Stimulated activated naive CD8-positive, alpha-beta T cell treated with anti-CD3 and anti-CD28 coated beads, Interleukin-15, amount 100 ng/mL, for 72 hours (primary cell): ENCODE data around the gene SLIRP.
"Not testable (repeated sequence)": the region's sequence is repeated elsewhere in the genome, so short reads cannot be mapped to it uniquely, and the experiment has no call there.

ENCODE experiments used
- ATAC-seq: fragments of 150-1000 bp; cut with Tn5 transposase; 2 replicates; pipeline ENCODE4 v1.10.0; 2021; ENCODE audit warnings: mild to moderate bottlenecking, moderate library complexity
- DNase-seq, 2 donors: peaks; one replicate each; pipeline ENCODE4 v3.0.0; 2021 to 2022
- H3K27ac Mint-ChIP-seq, 2 donors: one replicate each; pipeline ENCODE4 v1.8.0; 2022; ENCODE audit warnings: mild to moderate bottlenecking in 2 of 2, mixed read lengths in 2 of 2, moderate library complexity in 2 of 2
- H3K27me3 Mint-ChIP-seq: one replicate; pipeline ENCODE4 v1.8.0; 2022; ENCODE audit warnings: mixed read lengths
- H3K4me1 Mint-ChIP-seq: one replicate; pipeline ENCODE4 v1.8.0; 2022; ENCODE audit warnings: mild to moderate bottlenecking, mixed read lengths
- H3K4me3 Mint-ChIP-seq, 2 donors: one replicate each; pipeline ENCODE4 v1.8.0; 2022; ENCODE audit warnings: mild to moderate bottlenecking in 2 of 2, mixed read lengths in 2 of 2, moderate library complexity in 1 of 2
- H3K9me3 Mint-ChIP-seq, 2 donors: one replicate each; pipeline ENCODE4 v1.8.0; 2022; ENCODE audit warnings: mixed read lengths in 2 of 2

Gene SLIRP

DNA sequence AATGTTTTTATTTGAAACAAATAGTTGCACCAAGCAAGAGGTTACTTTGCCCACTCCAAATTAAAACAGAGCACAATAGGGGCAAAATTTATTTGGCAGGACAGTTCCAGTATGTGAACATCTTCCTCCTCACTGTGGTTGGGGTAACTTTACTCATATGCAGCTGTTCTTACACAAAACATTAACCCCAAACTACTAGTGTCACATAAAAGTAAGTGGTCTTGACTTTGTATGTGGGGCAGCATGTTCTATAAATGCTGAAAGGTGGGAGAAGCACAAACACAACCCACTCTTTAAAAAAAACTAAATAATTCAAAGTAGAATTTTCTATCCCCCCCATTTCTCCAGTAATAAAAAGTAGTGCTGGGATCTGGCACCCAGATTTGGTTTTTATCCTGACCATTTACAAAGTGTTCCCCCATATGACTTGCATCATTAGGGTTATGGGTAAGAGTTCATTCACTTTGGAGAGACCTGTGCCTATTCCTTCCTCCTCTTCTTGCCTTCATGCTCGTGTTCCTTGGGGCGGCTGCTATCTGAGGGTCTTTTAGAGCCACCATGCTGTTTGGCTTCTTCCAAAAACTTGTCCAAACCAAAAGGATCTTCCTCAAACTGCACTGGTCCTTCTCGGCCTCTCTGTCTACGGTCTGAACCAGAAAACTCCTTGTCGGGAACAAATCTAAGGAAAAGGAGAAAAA is 9.9 kb downstream of the SLIRP start:
- no peak for ATAC-seq
- H3K27me3 Mint-ChIP-seq: no peaks in the 10 kb centered on the region
- H3K4me1 Mint-ChIP-seq: peaks cover 14% of the 10 kb centered on the region
- no peaks in the 10 kb centered on the region for H3K9me3 Mint-ChIP-seq
- H3K4me3 Mint-ChIP-seq: no peak overlapping the region
- peak overlapping the region in 1 of 2 donors; percentile 11 for H3K27ac Mint-ChIP-seq
- DNase-seq: no peak

DNA sequence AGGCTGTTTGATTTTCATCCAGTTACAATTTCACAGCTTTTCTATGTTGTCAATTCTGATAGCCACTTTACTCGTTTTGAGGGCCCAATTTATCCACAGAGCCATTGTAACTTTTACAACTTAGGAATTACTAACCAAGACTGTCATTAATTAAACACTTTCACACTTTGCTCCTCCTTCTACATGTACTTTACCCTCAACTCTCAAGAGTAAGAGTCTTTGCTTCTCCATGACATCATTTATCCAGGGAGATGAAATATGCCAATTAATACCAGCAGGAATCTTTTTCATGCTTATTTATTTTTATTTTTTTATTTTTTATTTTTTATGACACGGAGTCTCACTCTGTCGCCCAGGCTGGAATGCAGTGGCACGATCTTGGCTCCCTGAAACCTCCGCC is 13.5 kb downstream of the SLIRP start:
- Mint-ChIP-seq H3K27ac (no peak overlapping the region), H3K4me3 (no peak overlapping the region), H3K27me3 (no peaks in the 10 kb centered on the region), H3K9me3 (no peaks in the 10 kb centered on the region), H3K4me1 (no peaks in the 10 kb centered on the region)
- DNase-seq: no peak
- ATAC-seq: no peak

DNA sequence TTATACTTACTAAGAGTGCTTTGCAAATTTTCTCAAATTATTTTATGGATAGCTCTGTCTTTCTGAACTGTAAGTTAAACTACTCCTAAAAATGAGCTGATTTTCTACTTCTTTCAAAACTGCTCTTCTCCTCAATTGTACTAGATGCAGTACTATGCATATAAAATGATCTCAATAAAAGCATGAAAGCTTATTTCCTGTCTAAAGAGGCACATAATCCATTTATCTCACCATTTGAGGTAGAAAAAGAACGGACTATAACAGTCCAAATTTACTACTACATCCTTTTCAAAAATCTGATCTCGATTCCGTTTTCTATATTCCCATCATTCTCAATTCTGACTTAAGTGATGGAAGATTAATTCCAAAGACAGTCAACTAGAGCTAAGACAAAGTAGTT is 14.4 kb downstream of the SLIRP start:
- ATAC-seq (no peak), DNase-seq (no peak)
- Mint-ChIP-seq H3K4me3 (no peak overlapping the region), H3K4me1 (no peaks in the 10 kb centered on the region), H3K27ac (no peak overlapping the region), H3K9me3 (no peaks in the 10 kb centered on the region), H3K27me3 (no peaks in the 10 kb centered on the region)

DNA sequence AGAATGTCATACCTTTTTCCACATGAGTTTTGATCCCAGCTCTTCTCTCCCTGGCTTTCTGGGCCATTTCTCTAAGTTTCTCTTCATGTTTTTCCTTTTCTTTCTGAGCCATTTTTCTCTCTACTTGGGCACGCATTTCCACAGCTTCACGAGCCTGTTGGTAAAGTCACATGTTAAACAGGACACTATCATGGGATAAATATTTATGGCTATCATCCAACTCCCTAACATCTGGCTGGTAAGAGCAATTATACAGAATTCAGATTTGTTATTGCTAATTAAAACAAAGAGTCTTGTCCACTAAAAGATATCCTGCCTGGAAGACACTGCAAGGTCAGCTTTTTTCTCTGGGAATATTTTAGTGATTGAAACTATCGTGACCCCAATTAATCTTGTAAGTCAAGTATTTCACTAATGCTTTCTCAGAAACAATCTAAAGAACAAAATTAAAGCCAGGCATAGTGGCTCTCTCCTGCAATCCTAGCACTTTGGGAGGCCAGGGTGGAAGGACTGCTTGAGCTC is 23.1 kb downstream of the SLIRP start:
- Mint-ChIP-seq H3K4me3 (no peak overlapping the region), H3K27ac (peak overlapping the region in 1 of 2 donors; percentile 41), H3K27me3 (no peaks in the 10 kb centered on the region), H3K4me1 (peaks cover 4% of the 10 kb centered on the region), H3K9me3 (no peaks in the 10 kb centered on the region)
- ATAC-seq (no peak), DNase-seq (no peak)

DNA sequence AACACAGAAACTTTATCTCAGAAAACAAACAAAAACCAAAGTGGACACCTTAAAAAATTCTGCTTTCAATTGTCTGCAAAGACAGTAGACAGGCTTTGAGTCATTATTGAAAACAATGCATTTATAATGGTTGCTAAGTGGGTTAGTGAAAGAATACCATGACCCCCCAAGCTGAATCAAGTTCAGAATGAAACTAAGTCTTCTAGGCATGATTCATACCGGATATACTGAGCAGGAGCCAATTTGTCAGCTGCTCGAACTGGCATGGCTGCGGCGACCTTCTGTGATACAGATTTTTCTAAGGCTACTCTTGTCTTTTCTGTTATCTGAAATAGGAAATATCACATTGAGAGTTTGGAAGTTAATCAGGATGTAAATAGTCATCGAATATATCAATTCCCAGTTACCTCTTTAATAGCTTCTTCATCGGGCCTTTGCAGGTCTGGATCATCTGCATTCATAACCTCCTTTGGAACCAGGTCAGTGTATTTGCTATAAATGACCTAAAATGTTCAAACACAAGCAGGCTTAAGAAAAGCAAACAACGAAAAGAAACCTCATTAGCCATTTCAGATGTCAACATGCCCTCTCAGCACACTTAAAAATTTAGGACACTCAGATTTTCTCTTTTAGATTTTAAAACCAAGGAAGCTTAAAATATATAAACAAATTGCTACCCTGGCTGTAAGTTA is 30.8 kb downstream of the SLIRP start:
- DNase-seq (no peak), ATAC-seq (peak; percentile 67)
- Mint-ChIP-seq H3K4me1 (peaks cover 26% of the 10 kb centered on the region), H3K9me3 (no peaks in the 10 kb centered on the region), H3K27ac (peak overlapping the region in 1 of 2 donors; percentile 65), H3K4me3 (no peak overlapping the region), H3K27me3 (no peaks in the 10 kb centered on the region)

DNA sequence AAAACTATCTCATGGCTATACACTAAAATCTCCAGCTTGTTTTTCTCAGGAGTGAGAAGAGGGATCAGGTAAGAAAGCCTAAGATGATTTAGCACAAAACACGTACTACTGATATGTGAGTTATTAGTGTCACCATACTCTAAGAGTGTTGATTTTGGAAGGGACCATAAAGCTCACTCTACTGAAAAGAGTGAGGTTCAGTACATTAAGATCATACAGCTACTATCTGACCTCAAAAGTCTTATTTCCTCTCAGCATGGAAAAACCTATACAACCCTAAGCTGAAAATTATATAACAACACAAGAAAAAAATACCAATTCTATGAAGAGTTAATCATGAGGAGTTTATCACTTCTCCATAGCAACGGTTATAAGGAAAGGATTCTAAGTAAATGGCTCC is 33.5 kb downstream of the SLIRP start:
- peaks cover 28% of the 10 kb centered on the region for H3K4me1 Mint-ChIP-seq
- H3K27me3 Mint-ChIP-seq: no peaks in the 10 kb centered on the region
- H3K9me3 Mint-ChIP-seq: no peaks in the 10 kb centered on the region
- H3K4me3 Mint-ChIP-seq: no peak overlapping the region
- ATAC-seq (no peak), DNase-seq (no peak)
- H3K27ac Mint-ChIP-seq: peak overlapping the region in 1 of 2 donors; percentile 16

DNA sequence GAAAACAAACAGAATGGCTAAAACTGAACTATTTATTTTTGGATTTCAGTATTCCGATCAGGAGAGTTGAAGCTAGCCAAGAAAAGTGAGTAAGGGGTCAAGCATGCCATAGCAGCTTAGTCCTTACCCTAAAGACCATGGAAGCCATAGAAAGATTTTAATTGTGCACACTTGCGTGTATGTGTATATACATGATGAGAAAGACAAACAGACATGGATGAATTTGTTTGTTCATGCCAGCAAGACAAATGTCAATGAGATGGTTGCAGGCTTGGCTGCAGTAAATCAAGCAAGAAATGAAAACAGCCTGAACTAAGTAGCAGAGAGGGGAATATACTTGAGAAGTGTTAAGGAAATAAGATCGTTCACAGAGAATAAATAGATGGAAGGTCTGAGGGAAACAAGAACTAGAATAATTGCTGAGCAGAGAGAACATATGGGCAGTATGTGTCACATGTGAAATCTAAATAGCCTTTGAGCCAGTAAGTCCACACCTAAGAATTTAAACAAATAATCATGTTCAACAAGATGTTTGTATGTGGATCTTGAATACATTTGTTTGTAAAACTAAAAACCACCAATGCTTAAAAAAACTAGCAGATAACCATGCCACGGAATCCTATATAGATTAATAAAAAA is 38.3 kb downstream of the SLIRP start:
- ATAC-seq (no peak), DNase-seq (no peak)
- Mint-ChIP-seq H3K27ac (no peak overlapping the region), H3K27me3 (no peaks in the 10 kb centered on the region), H3K4me1 (peaks cover 24% of the 10 kb centered on the region), H3K4me3 (no peak overlapping the region), H3K9me3 (no peaks in the 10 kb centered on the region)

DNA sequence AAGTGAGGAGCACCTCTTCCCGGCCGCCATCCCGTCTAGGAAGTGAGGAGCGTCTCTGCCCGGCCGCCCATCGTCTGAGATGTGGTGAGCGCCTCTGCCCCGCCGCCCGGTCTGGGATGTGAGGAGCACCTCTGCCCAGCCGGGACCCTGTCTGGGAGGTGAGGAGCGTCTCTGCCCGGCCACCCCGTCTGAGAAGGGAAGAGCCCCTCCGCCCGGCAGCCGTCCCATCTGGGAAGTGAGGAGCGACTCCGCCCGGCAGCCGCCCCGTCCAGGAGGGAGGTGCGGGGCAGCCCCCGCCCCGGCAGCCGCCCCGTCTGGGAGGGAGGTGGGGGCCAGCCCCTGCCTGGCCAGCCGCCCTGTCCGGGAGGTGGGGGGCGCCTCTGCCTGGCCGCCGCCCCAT is 39.5 kb downstream of the SLIRP start:
- not testable (repeated sequence) for H3K27me3 Mint-ChIP-seq, H3K4me3 Mint-ChIP-seq

DNA sequence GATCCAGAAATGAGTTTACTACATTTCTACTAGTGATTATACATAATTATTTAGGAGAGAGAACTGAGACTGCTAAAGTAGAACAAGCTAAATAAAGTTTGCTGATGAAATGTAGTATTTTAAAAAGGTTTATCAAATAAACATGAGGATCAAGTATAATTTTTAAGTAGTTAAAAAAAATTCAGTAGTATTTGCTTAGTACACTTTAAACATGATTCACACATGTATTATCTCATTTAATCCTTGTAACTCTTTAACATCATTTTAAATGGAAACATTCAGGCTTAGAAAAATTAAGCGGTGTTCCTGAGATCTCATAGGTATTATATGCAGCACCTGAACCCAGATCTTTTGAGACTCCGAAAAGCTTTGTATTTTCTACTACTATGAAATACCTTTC is 44.4 kb downstream of the SLIRP start:
- H3K27me3 Mint-ChIP-seq: no peaks in the 10 kb centered on the region

More for the DNA sequence above, 39.5 kb downstream of the SLIRP start:
- DNase-seq, H3K27ac Mint-ChIP-seq, H3K9me3 Mint-ChIP-seq: not testable (repeated sequence)
- H3K4me1 Mint-ChIP-seq: peaks cover 19% of the 10 kb centered on the region
- peak; percentile 43 for ATAC-seq

DNA sequence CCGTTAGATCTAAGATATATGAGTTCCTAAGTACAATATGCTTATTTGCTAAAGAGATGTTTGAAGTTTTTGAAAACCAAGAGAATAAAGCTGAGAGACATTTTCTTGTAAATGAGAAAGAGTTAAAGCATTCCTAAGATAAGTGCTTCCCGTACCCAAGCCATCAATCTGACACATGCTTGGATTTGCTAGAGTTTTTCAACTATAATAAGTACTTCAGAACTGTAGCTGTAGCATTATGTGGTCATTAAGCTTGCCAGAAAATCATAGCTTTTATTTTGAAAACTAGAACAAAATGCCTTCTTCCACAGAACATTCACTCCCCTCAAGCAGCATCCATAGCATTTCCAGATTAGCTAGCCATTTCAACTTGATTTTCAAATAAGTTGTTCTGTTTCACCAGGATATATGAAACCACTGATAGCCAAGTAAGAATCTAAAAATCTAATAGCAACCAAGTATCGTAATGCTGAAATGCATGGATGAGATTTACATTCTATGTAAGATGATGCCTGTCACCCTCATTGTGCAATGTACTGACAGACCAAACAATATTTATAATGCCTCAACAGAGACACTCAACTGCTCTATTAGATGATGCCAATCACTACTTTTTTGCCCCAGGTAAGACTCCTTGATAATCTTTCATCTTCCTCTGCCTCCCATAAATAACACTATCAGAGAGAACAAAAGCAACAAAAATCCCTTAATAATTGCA is 45.1 kb downstream of the SLIRP start:
- peaks cover 38% of the 10 kb centered on the region for H3K4me1 Mint-ChIP-seq
- DNase-seq: no peak
- no peaks in the 10 kb centered on the region for H3K9me3 Mint-ChIP-seq
- ATAC-seq: no peak
- H3K4me3 Mint-ChIP-seq: no peak overlapping the region
- H3K27me3 Mint-ChIP-seq: no peaks in the 10 kb centered on the region
- peak overlapping the region; percentile 27 to 61 for H3K27ac Mint-ChIP-seq

More for the DNA sequence above, 44.4 kb downstream of the SLIRP start:
- ATAC-seq: no peak
- Mint-ChIP-seq H3K4me3 (no peak overlapping the region), H3K4me1 (peaks cover 31% of the 10 kb centered on the region), H3K27ac (no peak overlapping the region), H3K9me3 (no peaks in the 10 kb centered on the region)
- DNase-seq: no peak

DNA sequence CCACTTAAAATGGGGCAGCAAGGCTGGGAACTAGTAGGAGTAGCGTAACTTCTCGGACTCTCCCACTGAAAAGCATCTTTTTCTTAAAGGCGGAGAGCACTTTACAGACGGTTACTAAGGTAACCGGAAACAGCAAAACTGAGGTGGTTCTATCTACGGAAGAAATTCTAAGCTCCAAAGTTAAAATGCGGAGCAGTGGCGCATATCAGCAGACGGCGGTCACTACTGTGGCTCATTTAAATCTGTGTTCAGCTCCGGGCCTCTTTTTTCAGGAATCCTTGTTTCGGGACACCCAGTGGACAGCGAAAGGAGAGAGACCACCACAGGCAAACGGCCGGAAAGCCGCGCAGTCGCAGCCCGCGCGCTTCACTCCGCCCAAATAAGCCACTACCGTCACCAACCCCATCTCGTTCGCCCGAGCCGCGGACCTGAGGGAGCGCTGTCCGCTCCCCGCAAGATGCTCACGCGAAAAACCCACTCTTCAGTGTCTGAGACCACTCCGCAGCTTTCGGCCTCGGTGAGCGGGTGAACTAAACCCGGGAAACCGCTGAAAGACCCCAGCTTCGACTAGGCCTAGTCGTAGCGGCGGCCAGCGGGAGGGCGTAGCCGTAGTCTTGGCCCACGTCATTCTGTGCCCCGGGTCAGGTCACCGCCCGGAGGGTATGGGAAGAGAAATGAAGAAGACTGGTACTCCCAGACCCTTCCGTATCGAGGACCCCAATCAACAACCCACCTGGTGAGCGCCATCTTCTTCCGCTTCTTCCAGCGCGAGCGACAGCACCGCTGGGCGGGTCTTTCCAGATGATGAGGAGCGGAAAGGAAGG is 52.7 kb downstream of the SLIRP start, which contains the start of gene SNW1:
TSS of gene SNW1 (minus strand) at position 776 of the 824 bp plus-strand sequence. CDS start at position 747, 29 bp downstream.
- no peaks in the 10 kb centered on the region for H3K9me3 Mint-ChIP-seq
- DNase-seq (peak; percentile 86 to 93), ATAC-seq (peak; percentile 96)
- H3K4me1 Mint-ChIP-seq: peaks cover 50% of the 10 kb centered on the region
- peak within 1 kb of the TSS; percentile 99 for H3K27ac Mint-ChIP-seq
- H3K27me3 Mint-ChIP-seq: no peaks in the 10 kb centered on the region
- H3K4me3 Mint-ChIP-seq: peak within 1 kb of the TSS; percentile 92 to 96

DNA sequence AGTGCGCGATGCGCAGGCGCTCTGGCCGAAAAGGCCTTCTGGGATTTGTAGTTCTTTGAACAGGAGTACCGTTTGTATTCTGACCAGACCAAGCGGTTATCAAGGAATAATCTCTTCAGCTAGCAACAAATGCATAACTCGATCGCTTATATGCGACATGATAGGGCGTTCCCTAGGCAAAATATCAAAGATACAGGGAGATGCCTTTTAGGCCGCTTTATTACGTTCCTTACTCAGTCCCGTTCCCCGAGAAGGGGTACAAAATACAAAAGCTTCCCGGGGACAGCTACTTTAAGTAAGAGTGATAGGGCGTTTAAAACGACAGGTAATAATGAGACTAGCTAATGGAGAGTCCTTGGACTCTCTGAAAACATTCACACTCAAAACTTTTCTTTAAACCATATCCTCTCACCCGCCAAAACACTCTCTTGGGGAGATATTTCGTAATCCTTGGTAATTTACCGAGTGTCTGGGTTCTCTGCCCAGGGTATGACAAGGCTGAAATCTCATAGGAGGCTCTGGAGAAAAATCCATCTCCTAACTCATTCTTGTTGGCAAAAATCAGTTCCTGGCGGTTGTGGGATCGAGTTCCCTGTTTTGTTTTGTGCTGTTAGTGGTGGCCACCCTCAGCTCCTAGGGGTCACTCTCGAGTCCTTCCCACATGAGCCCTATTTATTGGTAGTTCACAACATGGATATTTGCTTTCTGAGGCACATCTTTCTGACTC is 53.5 kb downstream of the SLIRP start:
- Mint-ChIP-seq H3K27ac (peak overlapping the region; percentile 99), H3K27me3 (no peaks in the 10 kb centered on the region), H3K9me3 (no peaks in the 10 kb centered on the region), H3K4me1 (peaks cover 44% of the 10 kb centered on the region), H3K4me3 (peak overlapping the region; percentile 92 to 96)
- ATAC-seq: peak; percentile 22
- peak in 1 of 2 donors; percentile 12 for DNase-seq

DNA sequence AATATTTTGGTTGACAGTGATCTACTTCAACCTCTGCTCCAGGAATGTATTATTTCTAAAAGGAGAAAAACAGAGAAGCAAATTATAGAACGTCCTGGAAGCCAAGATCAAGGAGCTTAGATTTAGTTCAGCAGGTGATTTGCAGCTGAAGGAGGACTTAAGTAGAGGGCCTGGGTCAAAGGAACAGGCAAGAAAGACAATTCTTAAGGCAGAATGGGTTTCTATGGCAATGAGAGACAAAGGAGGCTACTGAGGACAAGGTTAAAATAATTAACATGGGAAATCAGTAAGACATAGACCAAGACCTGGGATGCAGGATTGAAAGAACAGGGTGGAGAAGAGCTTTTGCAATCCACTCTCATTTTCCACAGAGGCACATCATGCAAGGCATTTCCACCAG is 55.4 kb downstream of the SLIRP start:
- DNase-seq: no peak
- H3K9me3 Mint-ChIP-seq: no peaks in the 10 kb centered on the region
- no peak for ATAC-seq
- H3K27ac Mint-ChIP-seq: no peak overlapping the region
- peaks cover 25% of the 10 kb centered on the region for H3K4me1 Mint-ChIP-seq
- no peaks in the 10 kb centered on the region for H3K27me3 Mint-ChIP-seq
- no peak overlapping the region for H3K4me3 Mint-ChIP-seq

DNA sequence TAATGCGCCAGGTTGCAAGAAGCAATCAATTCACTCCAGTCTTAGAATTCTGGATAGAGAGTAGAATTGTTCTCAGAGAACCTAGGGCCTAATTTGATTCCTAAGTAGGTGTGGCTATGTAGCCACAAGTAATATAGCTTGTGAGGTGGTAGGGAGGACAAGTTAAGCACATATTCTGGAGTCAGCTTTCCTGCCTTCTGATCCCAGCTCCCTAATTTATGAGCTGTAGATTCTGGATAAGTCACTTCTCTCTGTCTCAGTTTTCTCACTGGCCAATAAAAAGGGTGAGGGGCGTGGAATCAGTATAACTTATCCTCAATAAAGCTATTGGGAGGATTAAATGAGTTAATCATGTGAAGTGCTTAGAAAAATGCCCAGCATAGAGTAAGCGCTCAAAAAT is 56.1 kb downstream of the SLIRP start:
- DNase-seq: no peak
- Mint-ChIP-seq H3K9me3 (no peaks in the 10 kb centered on the region), H3K4me3 (no peak overlapping the region), H3K4me1 (peaks cover 19% of the 10 kb centered on the region), H3K27ac (no peak overlapping the region), H3K27me3 (no peaks in the 10 kb centered on the region)
- ATAC-seq: no peak
